AG04449 (cell line): ENCODE results near the gene WDR87.
"Not testable (repeated sequence)": the region's sequence is repeated elsewhere in the genome, so short reads cannot be mapped to it uniquely, and the experiment has no call there.

Experiments used
- CTCF ChIA-PET: fragments of 350-600 bp; formaldehyde crosslinking; extraction: SDS; loops from one replicate; lab custom pipeline; 2021; ENCODE audit warnings: antibody characterized with exemption; lab: Yijun Ruan, JAX
- POLR2A ChIA-PET: fragments of 400-600, 350-600 bp; formaldehyde crosslinking; extraction: SDS; loops from one replicate; lab custom pipeline; 2020; ENCODE audit warnings: antibody characterized with exemption, inconsistent platforms; lab: Yijun Ruan, JAX
- DNase-seq: peaks from one replicate; pipeline ENCODE4 v3.0.0-alpha.2; 2010; ENCODE audit warnings: low read depth, low spot score
- H3K4me3 ChIP-seq: 2 replicates; pipeline ENCODE4 v1.5.1; 2011; ENCODE audit warnings: low read depth, mild to moderate bottlenecking, control low read depth, low read length
- TF ChIP-seq, protein P1 (sequence below): IDR thresholded peaks from one replicate; pipeline ENCODE4 v1.5.1; 2011; ENCODE audit warnings: mild to moderate bottlenecking, moderate library complexity, low read length, control low read depth, inconsistent platforms; ENCODE audit not compliant: insufficient read depth; ENCODE audit errors: missing control alignments

Gene WDR87

DNA sequence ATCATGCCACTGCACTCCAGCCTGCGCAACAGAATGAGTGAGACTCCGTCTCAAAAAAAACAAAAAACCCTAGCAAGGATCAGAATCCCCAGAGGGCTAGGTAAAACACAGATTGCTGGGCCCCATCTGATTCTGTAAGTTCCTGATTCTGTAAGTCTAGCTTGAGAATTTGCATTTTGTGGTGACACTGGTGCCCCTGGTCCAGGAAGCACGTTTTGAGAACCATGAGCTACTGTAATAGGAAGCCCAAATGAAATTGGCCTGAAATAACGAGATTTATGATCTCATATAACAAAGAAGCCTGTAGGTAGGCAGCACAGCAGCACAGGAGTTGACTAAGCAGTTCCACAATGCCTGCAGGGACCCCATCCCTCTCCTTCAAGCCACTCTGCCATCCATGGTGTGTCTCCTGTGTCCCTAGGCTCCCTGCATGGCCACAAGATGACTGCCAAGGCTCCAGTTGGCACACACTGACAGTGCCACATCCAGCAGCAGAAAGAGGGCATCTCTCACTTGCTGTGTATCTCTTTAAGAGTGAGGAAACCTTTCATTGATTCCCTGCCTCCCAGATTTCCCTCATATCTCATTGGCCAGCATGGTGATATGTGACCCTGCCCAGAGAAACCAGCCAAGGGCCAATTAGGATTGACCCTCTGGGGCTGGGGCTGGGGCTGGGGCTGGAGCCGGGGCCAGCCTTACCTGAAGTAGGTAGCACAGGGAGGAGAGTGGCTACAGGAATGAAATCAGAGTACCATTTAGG, 22.3 kb upstream of the WDR87 start:
- ChIA-PET CTCF (no interaction called here), POLR2A (no interaction called here)
- TF ChIP-seq, protein P1, sequence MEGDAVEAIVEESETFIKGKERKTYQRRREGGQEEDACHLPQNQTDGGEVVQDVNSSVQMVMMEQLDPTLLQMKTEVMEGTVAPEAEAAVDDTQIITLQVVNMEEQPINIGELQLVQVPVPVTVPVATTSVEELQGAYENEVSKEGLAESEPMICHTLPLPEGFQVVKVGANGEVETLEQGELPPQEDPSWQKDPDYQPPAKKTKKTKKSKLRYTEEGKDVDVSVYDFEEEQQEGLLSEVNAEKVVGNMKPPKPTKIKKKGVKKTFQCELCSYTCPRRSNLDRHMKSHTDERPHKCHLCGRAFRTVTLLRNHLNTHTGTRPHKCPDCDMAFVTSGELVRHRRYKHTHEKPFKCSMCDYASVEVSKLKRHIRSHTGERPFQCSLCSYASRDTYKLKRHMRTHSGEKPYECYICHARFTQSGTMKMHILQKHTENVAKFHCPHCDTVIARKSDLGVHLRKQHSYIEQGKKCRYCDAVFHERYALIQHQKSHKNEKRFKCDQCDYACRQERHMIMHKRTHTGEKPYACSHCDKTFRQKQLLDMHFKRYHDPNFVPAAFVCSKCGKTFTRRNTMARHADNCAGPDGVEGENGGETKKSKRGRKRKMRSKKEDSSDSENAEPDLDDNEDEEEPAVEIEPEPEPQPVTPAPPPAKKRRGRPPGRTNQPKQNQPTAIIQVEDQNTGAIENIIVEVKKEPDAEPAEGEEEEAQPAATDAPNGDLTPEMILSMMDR, result no peak
- no peak overlapping the region for H3K4me3 ChIP-seq
- no peak for DNase-seq

DNA sequence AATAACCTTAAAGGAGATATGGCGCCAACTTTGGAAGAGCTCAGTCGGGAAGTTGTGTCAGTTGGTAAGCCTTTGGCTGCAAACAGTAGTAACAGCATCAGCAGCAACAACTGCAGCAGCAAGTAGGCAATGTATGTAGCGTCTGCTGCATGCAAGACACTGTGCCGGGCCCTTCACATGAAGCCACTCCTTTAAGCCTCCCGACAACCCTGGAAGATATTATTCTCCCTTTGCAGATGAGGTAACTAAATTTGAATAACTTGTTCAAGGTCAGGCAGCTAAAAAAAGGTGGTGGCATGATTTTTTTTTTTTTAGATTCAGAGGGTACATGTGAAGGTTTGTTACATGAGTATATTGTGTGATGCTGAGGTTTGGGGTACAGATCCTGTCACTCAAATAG, 20.3 kb upstream of the WDR87 start:
- POLR2A ChIA-PET, result no interaction called here
- CTCF ChIA-PET, result interaction anchor here (1.0 to 1.4 kb wide), 2 partner anchors 14 to 24 kb away, joined by 3 read pairs; no protein-coding TSS in a partner anchor
- no peak overlapping the region for H3K4me3 ChIP-seq
- TF ChIP-seq, protein P1, result no peak
- DNase-seq, result no peak

DNA sequence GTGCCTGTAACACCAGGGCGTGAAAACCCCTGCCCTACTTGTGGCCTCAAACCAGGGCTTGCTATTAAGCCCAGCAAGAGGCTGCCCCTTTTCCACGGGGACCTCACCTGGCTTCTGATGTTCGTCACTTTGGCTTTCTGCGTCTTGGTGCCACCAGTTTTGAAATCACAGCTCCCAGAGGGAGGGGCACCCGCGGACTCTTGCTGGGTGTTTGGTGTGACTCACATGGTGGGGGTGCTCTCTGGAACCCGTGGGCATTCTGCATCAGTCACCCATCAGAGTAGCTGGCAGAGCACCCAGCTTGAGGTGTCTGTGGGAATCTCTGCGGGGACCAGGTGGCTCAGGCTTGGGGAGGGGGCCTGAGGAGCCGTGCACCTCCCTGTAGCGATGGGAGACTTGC, 19.9 kb upstream of the WDR87 start:
- TF ChIP-seq, protein P1, result no peak
- ChIA-PET CTCF (interaction anchor here (1.4 kb wide), 1 partner anchor 13 kb away, joined by 3 read pairs; no protein-coding TSS in a partner anchor), POLR2A (no interaction called here)
- DNase-seq, result no peak
- no peak overlapping the region for H3K4me3 ChIP-seq

DNA sequence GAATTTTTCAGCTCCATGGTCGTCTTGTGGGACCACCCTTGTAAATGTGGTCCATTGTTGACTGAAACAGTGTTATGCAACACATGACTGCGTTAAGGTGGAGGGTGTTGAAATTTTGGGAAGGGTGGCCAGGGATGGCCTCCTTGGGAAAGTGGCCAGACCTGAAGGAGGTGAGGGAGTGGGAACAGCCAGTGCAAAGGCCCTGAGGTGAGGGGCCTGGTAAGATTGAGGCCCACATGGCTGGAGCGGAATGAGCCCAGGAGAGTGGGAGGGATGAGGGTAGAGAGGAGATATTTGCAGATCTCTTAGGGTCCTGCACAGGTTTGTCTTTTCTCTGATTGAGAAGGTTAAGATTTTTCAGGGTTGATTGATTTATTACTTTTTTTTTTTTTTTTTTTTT, 18.8 kb upstream of the WDR87 start:
- CTCF ChIA-PET, result interaction anchor here (3.4 kb wide), 1 partner anchor 19 kb away, joined by 10 read pairs; the partner anchor contains the start of genes SIPA1L3 and WDR87

DNA sequence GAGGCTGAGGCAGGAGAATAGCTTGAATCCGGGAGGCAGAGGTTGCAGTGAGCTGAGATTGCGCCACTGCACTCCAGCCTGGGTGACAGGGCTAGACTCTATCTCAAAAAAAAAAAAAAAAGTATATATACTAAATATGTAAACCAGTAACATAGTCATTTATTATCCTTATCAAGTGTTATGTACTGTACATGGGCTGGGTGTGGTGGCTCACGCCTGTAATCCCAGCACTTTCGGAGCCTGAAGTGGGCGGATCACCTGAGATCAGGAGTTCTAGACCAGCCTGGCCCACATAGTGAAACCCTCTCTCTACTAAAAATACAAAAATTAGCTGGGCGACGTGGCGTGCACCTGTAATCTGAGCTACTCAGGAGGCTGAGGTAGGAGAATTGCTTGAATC, 18.2 kb upstream of the WDR87 start:
- H3K4me3 ChIP-seq, DNase-seq, POLR2A ChIA-PET: not testable (repeated sequence)
- CTCF ChIA-PET, result interaction anchor here (3.4 kb wide), 1 partner anchor 18 kb away, joined by 10 read pairs; the partner anchor contains the start of genes SIPA1L3 and WDR87

More for the DNA sequence above, 18.8 kb upstream of the WDR87 start:
- H3K4me3 ChIP-seq, result no peak overlapping the region
- TF ChIP-seq, protein P1, result no peak
- DNase-seq, result no peak
- POLR2A ChIA-PET, result no interaction called here

DNA sequence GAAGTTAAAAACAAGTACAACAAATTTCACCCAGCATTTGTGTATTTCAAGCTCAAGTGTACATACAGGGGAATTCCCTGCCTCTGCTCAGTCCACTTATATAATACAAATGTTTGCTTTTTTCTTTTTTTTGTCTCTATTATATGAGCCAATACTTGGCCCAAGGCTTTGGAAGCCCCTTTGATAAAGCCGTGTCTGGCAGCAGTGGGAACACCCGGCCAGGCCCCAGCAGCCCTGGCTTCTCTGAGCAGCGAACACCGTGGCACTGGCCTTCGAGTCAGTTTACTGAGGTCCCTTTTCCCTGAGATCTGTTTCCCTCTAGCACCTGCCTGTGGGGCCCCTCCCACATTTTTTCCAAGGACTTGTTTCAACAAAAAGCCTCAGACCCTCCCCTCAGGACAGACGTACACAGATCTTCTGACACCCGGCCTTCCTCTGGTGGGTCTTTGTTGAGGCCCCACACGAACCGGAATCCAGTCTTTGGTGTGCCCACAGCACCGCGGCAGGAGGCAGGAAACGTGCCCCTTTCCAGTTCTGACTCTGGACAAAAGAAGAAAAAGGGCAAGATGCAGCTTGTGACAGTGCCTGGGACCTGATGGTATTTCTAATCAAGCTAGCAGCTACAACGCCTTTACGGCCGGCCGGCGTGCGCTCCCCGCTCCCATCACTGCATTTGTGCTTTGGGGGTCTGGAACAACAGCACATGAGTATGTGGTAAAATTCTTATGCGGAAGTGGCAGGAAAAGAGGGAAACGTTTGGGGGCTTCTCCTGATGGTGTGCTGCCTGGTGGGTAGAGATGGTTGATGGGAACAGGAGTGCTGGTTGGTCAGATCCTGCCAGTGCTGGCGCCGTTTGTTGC, 14.4 kb upstream of the WDR87 start:
- H3K4me3 ChIP-seq, result no peak overlapping the region
- TF ChIP-seq, protein P1, result no peak
- POLR2A ChIA-PET, result no interaction called here
- DNase-seq, result no peak
- CTCF ChIA-PET, result interaction anchor here (1.0 kb wide), 1 partner anchor 18 kb away, joined by 3 read pairs; no protein-coding TSS in a partner anchor
